TTC549 (cell line): ENCODE data around the gene TBX19.

ENCODE experiments used
- FAIRE-seq: peaks from 2 replicates; lab custom pipeline; 2012; peaks lifted over from hg19 to GRCh38; lab: Jason Lieb, UNC

TBX19 gene

GRCh38 chr1:168280296-168280927 is at the start of gene TBX19:
Gene TBX19, plus strand, starts transcription at chr1:168280877. Its CDS starts 214 bp downstream, at chr1:168281091.
- no peak for FAIRE-seq

GRCh38 chr1:168234846-168235547 is 45.7 kb upstream of the TBX19 start:
- FAIRE-seq: no peak

GRCh38 chr1:168235548-168235885 is 45.2 kb upstream of the TBX19 start:
- no peak for FAIRE-seq

- no peak for FAIRE-seq
Observed at GRCh38 chr1:168235937-168236336, 44.7 kb upstream of the TBX19 start.

- no peak for FAIRE-seq
Observed at GRCh38 chr1:168236836-168237611, 43.7 kb upstream of the TBX19 start.

GRCh38 chr1:168243198-168243597 is 37.5 kb upstream of the TBX19 start:
- no peak for FAIRE-seq

- FAIRE-seq: no peak
Observed at GRCh38 chr1:168243636-168244212, 37.0 kb upstream of the TBX19 start.

- peak; percentile 63 for FAIRE-seq
Observed at GRCh38 chr1:168245042-168245441, 35.6 kb upstream of the TBX19 start.

- no peak for FAIRE-seq
Observed at GRCh38 chr1:168246506-168246905, 34.2 kb upstream of the TBX19 start.

- no peak for FAIRE-seq
Observed at GRCh38 chr1:168252204-168252733, 28.4 kb upstream of the TBX19 start.

- FAIRE-seq: no peak
Observed at GRCh38 chr1:168256164-168256563, 24.5 kb upstream of the TBX19 start.

- no peak for FAIRE-seq
Observed at GRCh38 chr1:168257397-168257796, 23.3 kb upstream of the TBX19 start.

GRCh38 chr1:168259567-168259966 is 21.1 kb upstream of the TBX19 start:
- FAIRE-seq: no peak

- FAIRE-seq: no peak
Observed at GRCh38 chr1:168260393-168260792, 20.3 kb upstream of the TBX19 start.

- FAIRE-seq: no peak
Observed at GRCh38 chr1:168261390-168261789, 19.3 kb upstream of the TBX19 start.

- FAIRE-seq: no peak
Observed at GRCh38 chr1:168263130-168263529, 17.5 kb upstream of the TBX19 start.

- FAIRE-seq: no peak
Observed at GRCh38 chr1:168264296-168264695, 16.4 kb upstream of the TBX19 start.

GRCh38 chr1:168265596-168265995 is 15.1 kb upstream of the TBX19 start:
- no peak for FAIRE-seq

- FAIRE-seq: no peak
Observed at GRCh38 chr1:168266644-168267186, 14.0 kb upstream of the TBX19 start.

- FAIRE-seq: no peak
Observed at GRCh38 chr1:168271636-168272035, 9.0 kb upstream of the TBX19 start.

GRCh38 chr1:168273575-168273974 is 7.1 kb upstream of the TBX19 start:
- FAIRE-seq: peak; percentile 20

GRCh38 chr1:168279253-168279652 is 1.4 kb upstream of the TBX19 start:
- no peak for FAIRE-seq
